GM15510 (cell line): Measurements from ENCODE around the gene PPM1E.

Source experiments
- POLR2A ChIP-seq: IDR thresholded peaks from 3 replicates; pipeline ENCODE4 v1.6.1; 2011; ENCODE audit warnings: borderline replicate concordance; ENCODE audit not compliant: insufficient read length; ENCODE audit errors: extremely low read depth

Gene PPM1E

DNA sequence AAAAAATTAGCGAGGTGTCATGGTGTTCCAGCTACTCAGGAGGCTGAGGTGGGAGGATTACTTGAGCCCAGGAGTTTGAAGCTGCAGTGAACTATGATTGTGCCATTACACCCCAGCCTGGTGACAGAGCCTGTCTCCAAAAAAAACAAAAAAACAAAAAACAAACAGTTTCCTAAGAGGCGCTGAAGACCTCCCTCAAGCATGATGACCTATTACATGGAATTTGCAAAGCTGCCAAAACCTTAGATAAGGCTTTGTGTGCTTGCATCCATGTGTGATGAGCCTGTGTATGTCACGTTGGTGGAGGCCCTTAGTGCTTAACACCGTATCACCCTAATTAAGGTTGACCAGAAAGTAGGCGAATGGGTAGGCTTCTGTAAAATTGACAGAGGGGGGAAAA is 143.5 kb downstream of the PPM1E start:
- no peak for TF ChIP-seq POLR2A

DNA sequence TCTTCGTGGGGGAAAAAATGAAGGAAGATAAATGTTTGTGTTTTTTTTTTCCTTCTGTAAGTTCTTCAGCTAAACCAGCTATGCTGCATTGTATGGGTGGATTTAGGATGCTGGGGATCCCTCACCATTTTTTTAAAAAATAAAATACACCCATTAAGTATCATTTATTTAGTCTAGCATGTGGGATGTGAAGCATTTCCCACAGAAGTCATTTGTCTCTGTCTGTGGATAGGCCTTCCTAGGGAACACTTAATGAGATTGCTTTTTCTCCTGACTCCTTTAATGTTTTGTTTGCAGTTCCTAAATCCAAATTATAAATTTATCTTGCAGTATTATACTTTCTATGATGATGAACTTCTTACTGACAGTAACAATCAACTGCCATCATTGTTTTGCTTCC is 146.7 kb downstream of the PPM1E start:
- no peak for TF ChIP-seq POLR2A

GRCh38 chr17:58911741-58912343 is 156.2 kb downstream of the PPM1E start:
- TF ChIP-seq POLR2A = no peak

DNA sequence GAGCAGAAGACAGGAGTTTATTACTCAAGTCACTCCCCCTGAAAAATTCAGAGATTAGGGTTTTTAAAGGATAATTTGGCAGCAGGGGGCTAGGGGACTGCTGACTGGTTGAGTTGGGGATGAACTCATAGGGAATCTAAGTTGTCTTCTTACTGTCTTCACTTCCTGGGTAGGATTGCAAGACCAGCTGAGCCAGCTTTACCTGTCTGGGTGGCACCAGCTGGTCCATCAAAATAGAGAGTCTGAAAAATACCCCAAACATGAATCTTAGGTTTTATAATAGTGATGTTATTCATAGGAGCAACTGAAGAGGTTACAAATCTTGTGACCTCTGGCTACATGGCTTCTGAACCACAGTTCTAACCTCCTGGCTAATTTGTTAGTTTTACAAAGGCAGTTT is 157.9 kb downstream of the PPM1E start:
- no peak for TF ChIP-seq POLR2A

- TF ChIP-seq POLR2A = no peak
These were observed 158.5 kb downstream of the PPM1E start for GRCh38 chr17:58913971-58914769.

- no peak for TF ChIP-seq POLR2A
These were observed 161.6 kb downstream of the PPM1E start for GRCh38 chr17:58917228-58917627.

GRCh38 chr17:58918072-58918471 is 162.4 kb downstream of the PPM1E start:
- no peak for TF ChIP-seq POLR2A

GRCh38 chr17:58918884-58919283 is 163.2 kb downstream of the PPM1E start:
- no peak for TF ChIP-seq POLR2A

- no peak for TF ChIP-seq POLR2A
These were observed 165.1 kb downstream of the PPM1E start for GRCh38 chr17:58920773-58921172.

DNA sequence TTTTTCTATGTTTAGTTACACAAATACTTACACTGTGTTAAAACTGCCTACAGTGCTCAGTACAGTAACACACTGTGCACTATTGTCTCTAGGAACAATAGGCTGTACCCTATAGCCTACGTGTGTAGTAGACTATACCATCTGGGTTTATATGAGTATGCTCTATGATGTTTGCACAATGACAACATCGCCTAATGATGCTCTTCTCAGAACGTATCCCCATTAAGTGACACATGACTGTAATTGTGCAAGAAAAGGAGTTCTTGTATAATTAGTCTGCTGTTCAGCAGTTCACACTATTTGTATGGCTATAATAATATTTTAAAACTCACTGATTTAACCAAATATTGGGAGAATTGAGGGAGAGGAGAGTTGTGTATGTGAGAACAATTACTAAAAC is 177.3 kb downstream of the PPM1E start:
- TF ChIP-seq POLR2A = no peak

DNA sequence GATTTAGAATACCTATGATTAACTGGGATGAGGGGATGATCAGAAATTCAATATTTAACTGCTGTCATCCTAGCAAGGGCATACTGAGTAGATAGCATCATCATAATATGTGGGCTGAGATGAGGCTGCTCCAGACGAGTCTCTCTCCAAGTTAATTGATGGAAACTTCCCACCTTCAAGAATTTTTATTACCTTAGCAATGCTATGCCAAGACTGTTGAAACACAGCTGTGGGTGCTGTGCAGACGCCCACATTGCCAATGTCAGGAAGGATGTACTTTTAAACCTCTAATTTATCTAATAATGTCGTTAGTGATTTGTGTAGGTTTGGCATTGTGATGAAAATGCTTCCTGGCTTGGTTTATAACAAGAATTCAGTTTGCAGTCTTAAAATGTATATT is 180.6 kb downstream of the PPM1E start:
- TF ChIP-seq POLR2A = no peak

GRCh38 chr17:58944166-58944565 is 188.5 kb downstream of the PPM1E start:
- TF ChIP-seq POLR2A = no peak

DNA sequence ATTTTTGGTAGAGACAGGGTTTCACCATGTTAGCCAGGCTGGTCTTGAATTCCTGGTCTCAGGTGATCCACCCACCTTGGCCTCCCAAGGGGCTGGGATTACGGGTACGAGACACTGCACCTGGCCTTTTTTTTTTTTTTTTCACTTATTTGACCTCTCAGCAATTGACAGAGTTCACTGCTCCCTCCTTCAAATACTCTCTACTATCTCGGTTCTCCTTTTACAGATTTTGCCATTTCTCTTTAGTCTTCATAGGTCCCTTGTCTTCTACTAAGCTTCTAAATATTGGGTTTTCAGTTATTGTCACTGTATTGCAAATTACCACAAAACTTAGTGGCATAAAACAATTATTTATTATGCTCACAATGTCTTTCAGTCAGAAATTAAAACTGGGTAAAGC is 191.8 kb downstream of the PPM1E start:
- no peak for TF ChIP-seq POLR2A

- TF ChIP-seq POLR2A = no peak
These were observed 192.2 kb downstream of the PPM1E start for GRCh38 chr17:58947824-58948223.

GRCh38 chr17:58956997-58957724 is 201.5 kb downstream of the PPM1E start:
- TF ChIP-seq POLR2A = no peak
